B cell (primary cell): Measurements from ENCODE around the gene HOXB1.

ENCODE experiments used
- CTCF ChIP-seq: fragments of 200-600 bp; IDR thresholded peaks from one replicate; pipeline ENCODE4 v1.8.0; 2022; ENCODE audit warnings: antibody characterized with exemption, mild to moderate bottlenecking
- EZH2 ChIP-seq: IDR thresholded peaks from 2 replicates; pipeline ENCODE4 v1.6.1; 2012; ENCODE audit warnings: borderline replicate concordance, low read depth, mild to moderate bottlenecking, moderate library complexity, low read length; ENCODE audit not compliant: insufficient read depth, poor library complexity, severe bottlenecking

DNA sequence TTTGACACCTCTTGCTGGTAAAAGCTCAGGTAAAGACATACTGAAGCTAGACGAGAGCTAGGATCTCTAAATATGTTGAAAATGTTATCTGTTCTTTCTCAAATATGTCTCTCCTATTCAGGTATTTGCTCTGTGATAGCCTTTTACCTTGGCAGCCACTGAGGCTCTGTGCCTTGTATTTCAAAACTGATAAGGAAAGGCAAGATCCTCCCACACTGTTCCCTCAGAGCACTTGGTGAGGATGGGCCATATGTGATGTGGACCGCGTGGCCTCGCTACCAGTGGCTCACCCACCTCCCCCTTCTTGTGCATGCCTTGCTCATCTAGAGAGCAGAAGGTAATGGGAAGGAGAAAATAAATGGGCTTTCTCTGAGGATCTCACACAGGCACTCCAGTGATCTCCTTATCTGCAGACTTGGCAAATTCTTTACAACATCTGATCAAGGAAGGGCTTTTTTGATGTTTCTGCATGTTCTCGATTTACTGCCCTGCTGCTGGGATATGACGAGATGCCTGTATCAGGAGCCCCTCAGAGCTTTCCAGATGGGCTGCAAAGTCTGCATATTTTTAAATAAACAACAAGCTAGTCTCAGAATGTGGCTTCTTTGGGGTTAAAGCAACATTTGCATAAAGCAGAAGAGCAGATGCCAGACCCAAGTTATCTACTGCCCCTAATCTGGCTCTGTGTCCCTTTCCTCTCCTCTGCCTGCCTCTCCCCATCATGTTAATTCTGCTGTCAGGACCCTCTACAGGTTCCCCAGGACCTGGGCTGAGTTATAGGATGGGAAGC lies 16.9 kb downstream of the HOXB1 start:
- TF ChIP-seq EZH2 (no peak), CTCF (no peak)
